HG03575 (cell line): Measurements from ENCODE around the gene RET.

Experiments
- ATAC-seq: cut with Tn5 transposase; IDR thresholded peaks from one replicate; pipeline ENCODE4 v1.9.1; 2021; ENCODE audit not compliant: unreplicated experiment, insufficient number of reproducible peaks, low FRiP score; ENCODE audit errors: extremely low read depth

RET gene

GRCh38 chr10:43076876-43077420 lies at the start of gene RET:
Gene RET (plus strand): TSS chr10:43077069. CDS start chr10:43077259, 190 bp downstream.
- ATAC-seq: no peak

- ATAC-seq: no peak
These were observed 49.4 kb upstream of the RET start for GRCh38 chr10:43027331-43027955.

- no peak for ATAC-seq
These were observed 48.7 kb upstream of the RET start for GRCh38 chr10:43028143-43028542.

GRCh38 chr10:43029043-43029442 lies 47.8 kb upstream of the RET start:
- ATAC-seq: no peak

GRCh38 chr10:43032613-43033012 lies 44.3 kb upstream of the RET start:
- no peak for ATAC-seq

- no peak for ATAC-seq
These were observed 41.1 kb upstream of the RET start for GRCh38 chr10:43035800-43036199.

- no peak for ATAC-seq
These were observed 40.1 kb upstream of the RET start for GRCh38 chr10:43036481-43037428.

- no peak for ATAC-seq
These were observed 39.4 kb upstream of the RET start for GRCh38 chr10:43037440-43037839.

- no peak for ATAC-seq
These were observed 38.7 kb upstream of the RET start for GRCh38 chr10:43037942-43038782.

GRCh38 chr10:43038783-43039623 lies 37.9 kb upstream of the RET start:
- ATAC-seq: no peak

GRCh38 chr10:43039624-43040481 lies 37.0 kb upstream of the RET start:
- ATAC-seq: no peak

GRCh38 chr10:43040482-43041256 lies 36.2 kb upstream of the RET start:
- ATAC-seq: no peak

- no peak for ATAC-seq
These were observed 35.2 kb upstream of the RET start for GRCh38 chr10:43041422-43042342.

- no peak for ATAC-seq
These were observed 34.1 kb upstream of the RET start for GRCh38 chr10:43042503-43043341.

- no peak for ATAC-seq
These were observed 33.5 kb upstream of the RET start for GRCh38 chr10:43043342-43043772.
